Tibial nerve (tissue), 4 donors: ENCODE data around the gene PCYOX1L. TPM values are rescaled to one million over a fixed set of nuclear protein-coding genes. Genes with fewer than 3 reads are reported as not detected.

Experiments
- DNase-seq, 2 donors: peaks; one replicate each; pipeline ENCODE4 v3.0.0-alpha.2; 2019; ENCODE audit warnings: low spot score in 2 of 2
- H3K27ac ChIP-seq, 4 donors: fragments of 200-600 bp; sonication (generic) in 3 of 4; one replicate each; pipeline ENCODE4 v1.5.1; 2017 to 2019; ENCODE audit warnings: mild to moderate bottlenecking in 1 of 4
- H3K27me3 ChIP-seq, 2 donors: fragments of 200-600 bp; sonication (generic) in 1 of 2; one replicate each; pipeline versions ENCODE4 v1.5.1 to v1.6.0; 2017 to 2019
- H3K36me3 ChIP-seq, 3 donors: fragments of 200-600 bp; sonication (generic); one replicate each; pipeline ENCODE4 v1.5.1; 2018 to 2019
- H3K4me1 ChIP-seq, 4 donors: fragments of 200-600 bp; sonication (generic) in 3 of 4; one replicate each; pipeline ENCODE4 v1.5.1; 2017 to 2019
- H3K4me3 ChIP-seq, 4 donors: fragments of 200-600 bp; sonication (generic) in 3 of 4; one replicate each; pipeline ENCODE4 v1.5.1; 2017 to 2019; ENCODE audit warnings: mild to moderate bottlenecking in 1 of 4, moderate library complexity in 1 of 4
- H3K9me3 ChIP-seq, 4 donors: fragments of 200-600 bp; sonication (generic) in 3 of 4; one replicate each; pipeline ENCODE4 v1.5.1; 2017 to 2019
- EP300 ChIP-seq, 2 donors: sonication (generic); formaldehyde crosslinking; IDR thresholded peaks; one replicate each; pipeline ENCODE4 v1.6.1; 2017; ENCODE audit warnings: antibody characterized with exemption in 2 of 2, mild to moderate bottlenecking in 1 of 2
- POLR2A ChIP-seq, 2 donors: fragments of 450-650 bp; IDR thresholded peaks; one replicate each; pipeline ENCODE4 v1.6.1; 2017; ENCODE audit warnings: antibody characterized with exemption in 2 of 2, mild to moderate bottlenecking in 2 of 2, moderate library complexity in 2 of 2
- WGBS, 2 donors: methylation state at CpG; one replicate each; pipeline ENCODE4 v1.1.5; 2018; 5-methylcytosine and 5-hydroxymethylcytosine counted together
- total RNA-seq, 4 donors: library from RNA; depleted of rRNA; stranded (reverse); fragments of >200 nt; gene quantifications; one replicate each; pipeline ENCODE4 v1.1.0, GENCODE V29; 2016
- TF ChIP-seq, protein P1 (sequence below), 5 experiments: fragments of 200-600 bp in 3 of 5; fragments of 450-650 bp in 2 of 5; sonication (generic) in 3 of 5; IDR thresholded peaks; one replicate each; pipeline ENCODE4 v1.5.1; 2016 to 2019; ENCODE audit warnings: antibody characterized with exemption in 5 of 5, mild to moderate bottlenecking in 3 of 5, moderate library complexity in 2 of 5

PCYOX1L gene
- total RNA-seq, 4 donors from 2014 or later = 5.0 to 8.2 (median 6.7) TPM

DNA sequence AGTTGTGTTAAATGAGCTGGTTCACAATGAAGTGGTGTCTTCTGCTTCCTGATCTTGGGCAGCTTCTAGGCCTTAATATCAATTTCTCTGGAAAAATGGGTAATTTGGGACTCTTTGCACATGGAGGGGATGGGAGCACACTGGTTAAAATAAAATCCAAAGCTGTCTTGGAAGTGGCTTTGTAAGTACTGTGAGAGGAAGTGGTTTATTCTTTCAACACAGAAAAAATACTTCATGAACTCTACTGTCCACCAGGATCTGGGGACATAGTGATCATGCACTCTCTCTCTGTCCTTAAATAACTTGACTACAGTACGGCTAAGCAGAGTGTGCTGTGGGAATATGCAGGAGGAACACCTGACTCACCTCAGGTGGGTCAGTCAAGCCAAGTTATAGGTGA, 2.4 kb downstream of the PCYOX1L start:
- 57 to 83% methylated on average over 1 of the region's 1 CpG for WGBS, 2 donors
- TF ChIP-seq EP300 (IDR thresholded peaks at IDR 0.05) = no peak

GRCh38 chr5:149362541-149362940, 4.7 kb downstream of the PCYOX1L start:
- H3K27me3 ChIP-seq = no peaks in the 10 kb centered on the region
- peaks cover 0 to 22% (median 2%) of the 10 kb centered on the region in 4 donors for H3K4me1 ChIP-seq
- H3K27ac ChIP-seq = no peak overlapping the region
- whole genome bisulfite sequencing, 2 donors = 86 to 87% methylated on average over 11 to 12 of the region's 12 CpGs
- H3K36me3 ChIP-seq = peaks cover 0 to 6% (median 0%) of the 10 kb centered on the region in 3 donors
- DNase-seq = no peak
- TF ChIP-seq EP300 (IDR thresholded peaks at IDR 0.05) = no peak
- H3K9me3 ChIP-seq = no peaks in the 10 kb centered on the region
- no peak overlapping the region for H3K4me3 ChIP-seq

More for the DNA sequence above, 2.4 kb downstream of the PCYOX1L start:
- Histone ChIP-seq H3K9me3 (no peaks in the 10 kb centered on the region), H3K4me1 (peaks cover 0 to 22% (median 1%) of the 10 kb centered on the region in 4 donors), H3K4me3 (no peak overlapping the region), H3K27ac (no peak overlapping the region), H3K36me3 (peaks cover 0 to 8% (median 0%) of the 10 kb centered on the region in 3 donors), H3K27me3 (no peaks in the 10 kb centered on the region)
- no peak for DNase-seq

GRCh38 chr5:149363358-149363757, 5.5 kb downstream of the PCYOX1L start:
- TF ChIP-seq POLR2A (IDR thresholded peaks at IDR 0.05) (no peak), EP300 (IDR thresholded peaks at IDR 0.05) (no peak)
- TF ChIP-seq, protein P1, sequence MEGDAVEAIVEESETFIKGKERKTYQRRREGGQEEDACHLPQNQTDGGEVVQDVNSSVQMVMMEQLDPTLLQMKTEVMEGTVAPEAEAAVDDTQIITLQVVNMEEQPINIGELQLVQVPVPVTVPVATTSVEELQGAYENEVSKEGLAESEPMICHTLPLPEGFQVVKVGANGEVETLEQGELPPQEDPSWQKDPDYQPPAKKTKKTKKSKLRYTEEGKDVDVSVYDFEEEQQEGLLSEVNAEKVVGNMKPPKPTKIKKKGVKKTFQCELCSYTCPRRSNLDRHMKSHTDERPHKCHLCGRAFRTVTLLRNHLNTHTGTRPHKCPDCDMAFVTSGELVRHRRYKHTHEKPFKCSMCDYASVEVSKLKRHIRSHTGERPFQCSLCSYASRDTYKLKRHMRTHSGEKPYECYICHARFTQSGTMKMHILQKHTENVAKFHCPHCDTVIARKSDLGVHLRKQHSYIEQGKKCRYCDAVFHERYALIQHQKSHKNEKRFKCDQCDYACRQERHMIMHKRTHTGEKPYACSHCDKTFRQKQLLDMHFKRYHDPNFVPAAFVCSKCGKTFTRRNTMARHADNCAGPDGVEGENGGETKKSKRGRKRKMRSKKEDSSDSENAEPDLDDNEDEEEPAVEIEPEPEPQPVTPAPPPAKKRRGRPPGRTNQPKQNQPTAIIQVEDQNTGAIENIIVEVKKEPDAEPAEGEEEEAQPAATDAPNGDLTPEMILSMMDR (IDR thresholded peaks at IDR 0.05) = no peak

GRCh38 chr5:149363936-149364335, 6.1 kb downstream of the PCYOX1L start:
- H3K27me3 ChIP-seq = no peaks in the 10 kb centered on the region
- TF ChIP-seq, protein P1 (IDR thresholded peaks at IDR 0.05) = no peak
- no peak for TF ChIP-seq EP300 (IDR thresholded peaks at IDR 0.05)
- no peak for TF ChIP-seq POLR2A (IDR thresholded peaks at IDR 0.05)
- no peak for DNase-seq
- no peaks in the 10 kb centered on the region for H3K9me3 ChIP-seq
- H3K27ac ChIP-seq = no peak overlapping the region
- peaks cover 0 to 6% (median 0%) of the 10 kb centered on the region in 3 donors for H3K36me3 ChIP-seq
- 87 to 93% methylated on average over 9 of the region's 9 CpGs for WGBS, 2 donors
- H3K4me3 ChIP-seq = no peak overlapping the region
- peaks cover 0 to 17% (median 3%) of the 10 kb centered on the region in 4 donors for H3K4me1 ChIP-seq

More at GRCh38 chr5:149363358-149363757, 5.5 kb downstream of the PCYOX1L start:
- Histone ChIP-seq H3K4me1 (peaks cover 0 to 23% (median 3%) of the 10 kb centered on the region in 4 donors), H3K27ac (no peak overlapping the region), H3K4me3 (no peak overlapping the region), H3K36me3 (peaks cover 0 to 6% (median 0%) of the 10 kb centered on the region in 3 donors), H3K9me3 (no peaks in the 10 kb centered on the region), H3K27me3 (no peaks in the 10 kb centered on the region)
- DNase-seq = no peak

DNA sequence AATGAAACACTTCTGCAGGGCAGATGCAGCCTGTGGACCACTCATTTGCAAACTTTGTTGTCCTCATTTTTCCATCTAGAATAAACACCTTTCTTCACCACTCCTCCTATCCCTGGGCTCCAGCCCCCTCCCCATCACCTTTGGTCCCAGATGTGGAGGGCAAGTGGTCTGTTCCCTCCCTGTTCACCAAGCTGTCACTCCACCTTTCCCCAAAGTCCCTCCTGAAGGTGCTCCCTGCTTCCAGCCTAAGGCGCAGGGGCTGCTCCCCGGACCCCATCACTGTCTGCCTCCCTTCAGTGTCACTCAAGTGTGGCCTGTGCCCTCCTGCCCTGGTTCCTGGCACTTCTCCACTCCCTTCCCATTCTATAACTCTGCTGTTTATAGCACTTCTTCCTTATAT, 6.9 kb downstream of the PCYOX1L start:
- peaks cover 0 to 9% (median 3%) of the 10 kb centered on the region in 4 donors for H3K4me1 ChIP-seq
- no peaks in the 10 kb centered on the region for H3K9me3 ChIP-seq
- H3K27me3 ChIP-seq = no peaks in the 10 kb centered on the region
- TF ChIP-seq EP300 (IDR thresholded peaks at IDR 0.05) (no peak), POLR2A (IDR thresholded peaks at IDR 0.05) (no peak)
- TF ChIP-seq, protein P1 (IDR thresholded peaks at IDR 0.05) = no peak
- DNase-seq = no peak
- H3K36me3 ChIP-seq = peaks cover 0 to 6% (median 0%) of the 10 kb centered on the region in 3 donors
- H3K4me3 ChIP-seq = no peak overlapping the region
- no peak overlapping the region for H3K27ac ChIP-seq
- WGBS, 2 donors = 90 to 98% methylated on average over 2 of the region's 2 CpGs

- 80 to 95% methylated on average over 6 of the region's 6 CpGs for WGBS, 2 donors
- Histone ChIP-seq H3K36me3 (peaks cover 0 to 6% (median 0%) of the 10 kb centered on the region in 3 donors), H3K4me1 (peaks cover 0 to 7% (median 3%) of the 10 kb centered on the region in 4 donors), H3K27me3 (no peaks in the 10 kb centered on the region), H3K27ac (no peak overlapping the region), H3K9me3 (no peaks in the 10 kb centered on the region), H3K4me3 (no peak overlapping the region)
- no peak for DNase-seq
- TF ChIP-seq POLR2A (IDR thresholded peaks at IDR 0.05) (no peak), EP300 (IDR thresholded peaks at IDR 0.05) (no peak)
- TF ChIP-seq, protein P1 (IDR thresholded peaks at IDR 0.05) = no peak
These were observed 7.6 kb downstream of the PCYOX1L start for GRCh38 chr5:149365418-149365817.
